Smooth muscle cell (in vitro differentiated cells): ENCODE results near the gene PAX8. TPM values are rescaled to one million over a fixed set of nuclear protein-coding genes. Genes with fewer than 3 reads are reported as not detected.

Experiments used
- DNase-seq: peaks from one replicate; lab custom pipeline; 2025; ENCODE audit not compliant: unreplicated experiment; lab: John Stamatoyannopoulos, UW
- H2AFZ ChIP-seq: fragments of 200-600 bp; sonication (generic); 2 replicates; pipeline ENCODE4 v1.6.0; 2016; ENCODE audit warnings: antibody characterized with exemption, low read depth, mild to moderate bottlenecking
- H3F3A ChIP-seq: fragments of 200-600 bp; sonication (generic); 2 replicates; pipeline ENCODE4 v1.6.0; 2017; ENCODE audit warnings: antibody characterized with exemption, low read depth
- H3K27ac ChIP-seq: fragments of 200-600 bp; sonication (generic); 2 replicates; pipeline ENCODE4 v1.5.1; 2016; ENCODE audit warnings: low read depth, mild to moderate bottlenecking
- H3K27me3 ChIP-seq: fragments of 200-600 bp; sonication (generic); 2 replicates; pipeline ENCODE4 v1.6.1; 2016; ENCODE audit warnings: low read depth, mild to moderate bottlenecking
- H3K36me3 ChIP-seq: fragments of 200-600 bp; sonication (generic); 2 replicates; pipeline ENCODE4 v1.5.1; 2016; ENCODE audit warnings: low read depth
- H3K4me1 ChIP-seq: fragments of 200-600 bp; sonication (generic); 2 replicates; pipeline ENCODE4 v1.5.1; 2016; ENCODE audit warnings: low read depth
- H3K4me2 ChIP-seq: fragments of 200-600 bp; sonication (generic); 2 replicates; pipeline ENCODE4 v1.6.0; 2016; ENCODE audit warnings: mild to moderate bottlenecking
- H3K4me3 ChIP-seq: fragments of 200-600 bp; sonication (generic); 2 replicates; pipeline ENCODE4 v1.5.1; 2016; ENCODE audit warnings: mild to moderate bottlenecking
- H3K79me2 ChIP-seq: fragments of 200-600 bp; sonication (generic); 2 replicates; pipeline ENCODE4 v1.6.0; 2016; ENCODE audit warnings: low read depth, mild to moderate bottlenecking
- H3K9ac ChIP-seq: fragments of 200-600 bp; sonication (generic); 2 replicates; pipeline ENCODE4 v1.6.0; 2016; ENCODE audit warnings: low read depth
- H3K9me3 ChIP-seq: fragments of 200-600 bp; sonication (generic); replicated peaks from 2 replicates; pipeline ENCODE4 v1.5.1; 2016; ENCODE audit warnings: low read depth
- H4K20me1 ChIP-seq: fragments of 200-600 bp; sonication (generic); 2 replicates; pipeline ENCODE4 v1.6.0; 2016; ENCODE audit warnings: low read depth
- WGBS: methylation state at CpG from one replicate; pipeline ENCODE4 v1.1.7; 2016; ENCODE audit warnings: low lambda C conversion rate; 5-methylcytosine and 5-hydroxymethylcytosine counted together
- polyA plus RNA-seq: library from polyadenylated mRNA; unstranded; fragments of >200 nt; fragmentation: Nextera tagmentation; extraction: Ambion mirVana; gene quantifications from 2 replicates; pipeline ENCODE4 v1.2.1, GENCODE V29; 2016
- total RNA-seq: library from RNA; depleted of rRNA; stranded (reverse); fragments of >200 nt; gene quantifications from 2 replicates; pipeline ENCODE4 v1.2.3, GENCODE V29; 2014
- TF ChIP-seq, protein P1 (sequence below): fragments of 200-600 bp; sonication (generic); IDR thresholded peaks from 2 replicates; pipeline ENCODE4 v1.5.1; 2017; ENCODE audit warnings: borderline replicate concordance, mild to moderate bottlenecking, antibody characterized with exemption; ENCODE audit not compliant: insufficient read depth, poor library complexity, severe bottlenecking

Gene PAX8
- total and polyA plus RNA-seq, 2 experiments from 2014 or later = not detected

DNA sequence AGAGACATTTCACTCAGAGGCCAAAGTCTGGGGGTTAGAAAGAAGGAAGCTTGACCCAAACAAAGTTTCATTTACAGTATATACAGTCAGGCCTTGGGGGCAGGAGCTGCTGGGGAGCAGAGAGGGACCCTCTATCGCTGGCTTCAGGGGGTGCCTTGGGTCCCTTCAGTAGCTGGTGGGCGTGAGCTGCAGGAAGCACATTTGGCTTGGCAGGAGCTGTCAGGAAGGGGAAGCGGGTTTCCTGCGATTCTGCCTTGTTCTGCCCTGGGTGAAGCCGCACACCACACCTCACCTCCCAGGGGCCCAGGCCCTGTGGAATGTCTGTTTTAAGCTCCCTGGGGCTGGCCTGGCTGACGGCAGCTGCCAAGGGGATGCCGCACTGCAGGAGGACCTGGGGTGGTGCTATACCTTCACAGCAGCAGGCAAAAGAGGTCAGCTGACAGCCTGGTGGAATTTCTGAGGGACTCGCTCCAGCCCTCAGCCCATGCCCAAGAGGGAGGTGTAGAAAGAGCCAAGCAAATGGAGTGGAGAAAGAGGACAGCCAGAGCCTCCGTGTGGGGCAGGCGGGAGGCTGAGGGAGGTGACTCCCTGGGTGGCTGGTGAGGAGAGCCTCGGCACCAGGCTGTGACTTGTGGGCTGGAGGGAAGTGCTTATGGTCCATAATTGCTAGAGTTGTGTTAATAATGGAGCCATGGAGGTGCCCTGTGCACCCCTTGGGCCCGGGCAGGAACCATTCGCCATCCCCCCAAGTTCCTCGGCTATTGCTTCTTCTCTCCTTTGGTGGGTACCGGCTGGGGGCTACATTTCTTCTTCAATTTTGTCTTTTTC, 61.1 kb downstream of the PAX8 start:
- Histone ChIP-seq H3F3A (no peaks in the 10 kb centered on the region), H3K9me3 (no peaks in the 10 kb centered on the region), H3K4me3 (no peak overlapping the region), H3K79me2 (no peaks in the 10 kb centered on the region), H4K20me1 (no peaks in the 10 kb centered on the region), H3K4me2 (no peak overlapping the region), H3K9ac (no peak overlapping the region), H3K27ac (no peak overlapping the region), H3K27me3 (no peaks in the 10 kb centered on the region), H3K36me3 (no peaks in the 10 kb centered on the region), H2AFZ (no peak overlapping the region), H3K4me1 (no peaks in the 10 kb centered on the region)
- TF ChIP-seq, protein P1, sequence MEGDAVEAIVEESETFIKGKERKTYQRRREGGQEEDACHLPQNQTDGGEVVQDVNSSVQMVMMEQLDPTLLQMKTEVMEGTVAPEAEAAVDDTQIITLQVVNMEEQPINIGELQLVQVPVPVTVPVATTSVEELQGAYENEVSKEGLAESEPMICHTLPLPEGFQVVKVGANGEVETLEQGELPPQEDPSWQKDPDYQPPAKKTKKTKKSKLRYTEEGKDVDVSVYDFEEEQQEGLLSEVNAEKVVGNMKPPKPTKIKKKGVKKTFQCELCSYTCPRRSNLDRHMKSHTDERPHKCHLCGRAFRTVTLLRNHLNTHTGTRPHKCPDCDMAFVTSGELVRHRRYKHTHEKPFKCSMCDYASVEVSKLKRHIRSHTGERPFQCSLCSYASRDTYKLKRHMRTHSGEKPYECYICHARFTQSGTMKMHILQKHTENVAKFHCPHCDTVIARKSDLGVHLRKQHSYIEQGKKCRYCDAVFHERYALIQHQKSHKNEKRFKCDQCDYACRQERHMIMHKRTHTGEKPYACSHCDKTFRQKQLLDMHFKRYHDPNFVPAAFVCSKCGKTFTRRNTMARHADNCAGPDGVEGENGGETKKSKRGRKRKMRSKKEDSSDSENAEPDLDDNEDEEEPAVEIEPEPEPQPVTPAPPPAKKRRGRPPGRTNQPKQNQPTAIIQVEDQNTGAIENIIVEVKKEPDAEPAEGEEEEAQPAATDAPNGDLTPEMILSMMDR = no peak
- no peak for DNase-seq
- WGBS = 81% methylated on average over 15 of the region's 15 CpGs

DNA sequence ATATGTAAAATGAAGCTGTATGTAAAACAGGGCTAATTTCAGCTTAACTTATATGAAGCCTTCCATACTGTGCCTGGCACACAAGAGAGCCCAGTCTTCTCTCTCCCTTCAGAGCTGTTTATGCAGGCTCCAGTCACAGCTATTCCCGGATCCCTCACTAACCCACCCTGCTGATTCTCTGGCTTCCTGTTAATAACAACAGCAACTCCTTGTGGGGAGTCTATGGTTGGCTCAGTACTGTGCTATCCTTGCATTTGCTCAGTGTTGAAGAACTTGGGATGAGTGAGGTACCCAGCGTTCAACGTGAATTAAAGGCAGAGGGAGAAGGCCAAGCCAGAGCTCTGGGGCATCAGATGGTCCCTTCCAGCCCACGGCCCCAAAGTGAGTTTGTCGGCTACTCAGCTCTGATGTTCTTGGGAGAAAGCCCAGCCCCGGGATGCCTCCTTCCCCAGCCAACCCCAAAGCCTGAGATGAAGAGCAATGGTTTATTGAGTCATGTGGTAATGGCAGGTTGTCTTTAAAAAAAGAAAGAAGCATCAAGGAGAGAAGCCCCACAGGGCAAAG, 61.7 kb downstream of the PAX8 start:
- Histone ChIP-seq H3K79me2 (no peaks in the 10 kb centered on the region), H3K4me1 (peaks cover 4% of the 10 kb centered on the region), H3K9ac (no peak overlapping the region), H3F3A (no peaks in the 10 kb centered on the region), H3K36me3 (no peaks in the 10 kb centered on the region), H3K27ac (no peak overlapping the region), H2AFZ (no peak overlapping the region), H3K4me2 (no peak overlapping the region), H3K27me3 (no peaks in the 10 kb centered on the region), H3K4me3 (no peak overlapping the region), H4K20me1 (no peaks in the 10 kb centered on the region), H3K9me3 (no peaks in the 10 kb centered on the region)
- TF ChIP-seq, protein P1 = no peak
- 81% methylated on average over 5 of the region's 6 CpGs for WGBS
- no peak for DNase-seq

DNA sequence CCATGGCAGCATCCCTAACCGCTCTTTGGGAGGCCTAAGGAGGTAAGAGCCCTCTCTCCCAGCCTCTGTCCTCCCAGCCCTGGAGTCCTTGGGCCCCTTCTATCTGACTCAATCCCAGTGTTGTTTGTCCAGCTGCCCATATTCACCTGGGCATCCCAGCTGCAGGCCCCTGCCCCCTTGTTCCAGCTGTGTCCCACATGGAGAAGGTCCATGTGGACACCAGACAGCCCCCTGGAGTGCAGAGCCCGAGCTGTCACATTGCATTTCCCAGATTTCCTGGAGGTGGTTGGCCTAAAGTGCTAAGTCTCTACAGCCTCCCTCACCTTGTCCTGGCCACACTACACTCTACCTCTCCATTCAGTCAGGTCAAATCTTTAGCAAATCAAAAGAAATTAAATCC, 62.4 kb downstream of the PAX8 start:
- Histone ChIP-seq H3K27me3 (no peaks in the 10 kb centered on the region), H3K36me3 (no peaks in the 10 kb centered on the region), H3K4me2 (no peak overlapping the region), H3K9me3 (no peaks in the 10 kb centered on the region), H3K9ac (no peak overlapping the region), H3K79me2 (no peaks in the 10 kb centered on the region), H4K20me1 (no peaks in the 10 kb centered on the region), H3K4me3 (no peak overlapping the region), H3F3A (no peaks in the 10 kb centered on the region), H3K4me1 (peaks cover 9% of the 10 kb centered on the region), H2AFZ (no peak overlapping the region), H3K27ac (no peak overlapping the region)
- DNase-seq = no peak
- 100% methylated on average over 2 of the region's 2 CpGs for WGBS
- TF ChIP-seq, protein P1 = no peak
